Endothelial cell (in vitro differentiated cells): ENCODE results near the gene GPC2. TPM values are rescaled to one million over a fixed set of nuclear protein-coding genes. Genes with fewer than 3 reads are reported as not detected.

Experiments used
- DNase-seq: peaks from one replicate; pipeline ENCODE4 v3.0.0; 2021; ENCODE audit warnings: low spot score
- H3K27ac Mint-ChIP-seq: one replicate; pipeline ENCODE4 v1.8.0; 2021; ENCODE audit warnings: mixed read lengths, inconsistent platforms; ENCODE audit not compliant: unreplicated experiment
- H3K27me3 Mint-ChIP-seq: one replicate; pipeline ENCODE4 v1.8.0; 2021; ENCODE audit warnings: mild to moderate bottlenecking, moderate library complexity, mixed read lengths, inconsistent platforms; ENCODE audit not compliant: unreplicated experiment
- H3K36me3 Mint-ChIP-seq: one replicate; pipeline ENCODE4 v1.8.0; 2021; ENCODE audit warnings: mild to moderate bottlenecking, low read depth, mixed read lengths, inconsistent platforms; ENCODE audit not compliant: unreplicated experiment
- H3K4me1 Mint-ChIP-seq: one replicate; pipeline ENCODE4 v1.8.0; 2021; ENCODE audit warnings: mild to moderate bottlenecking, mixed read lengths, inconsistent platforms; ENCODE audit not compliant: unreplicated experiment
- H3K4me3 Mint-ChIP-seq: one replicate; pipeline ENCODE4 v1.8.0; 2021; ENCODE audit warnings: mild to moderate bottlenecking, mixed read lengths, inconsistent platforms; ENCODE audit not compliant: unreplicated experiment
- H3K9me3 Mint-ChIP-seq: one replicate; pipeline ENCODE4 v1.8.0; 2021; ENCODE audit warnings: mixed read lengths, inconsistent platforms; ENCODE audit not compliant: unreplicated experiment
- CTCF ChIP-seq: fragments of 200-600 bp; sonication (generic); IDR thresholded peaks from one replicate; pipeline ENCODE4 v1.5.0; 2021; ENCODE audit warnings: antibody characterized with exemption; ENCODE audit not compliant: unreplicated experiment
- total RNA-seq: library from RNA; stranded (reverse); fragmentation: NEBNext Ultra II Directional; extraction: Animal tissue kit (Norgen Biotek cat#: 25700); gene quantifications from one replicate; pipeline ENCODE4 v1.2.1, GENCODE V29; 2021; ENCODE audit not compliant: unreplicated experiment

GPC2 gene
- total RNA-seq, 1 donor from 2014 or later = 27.2 TPM

DNA sequence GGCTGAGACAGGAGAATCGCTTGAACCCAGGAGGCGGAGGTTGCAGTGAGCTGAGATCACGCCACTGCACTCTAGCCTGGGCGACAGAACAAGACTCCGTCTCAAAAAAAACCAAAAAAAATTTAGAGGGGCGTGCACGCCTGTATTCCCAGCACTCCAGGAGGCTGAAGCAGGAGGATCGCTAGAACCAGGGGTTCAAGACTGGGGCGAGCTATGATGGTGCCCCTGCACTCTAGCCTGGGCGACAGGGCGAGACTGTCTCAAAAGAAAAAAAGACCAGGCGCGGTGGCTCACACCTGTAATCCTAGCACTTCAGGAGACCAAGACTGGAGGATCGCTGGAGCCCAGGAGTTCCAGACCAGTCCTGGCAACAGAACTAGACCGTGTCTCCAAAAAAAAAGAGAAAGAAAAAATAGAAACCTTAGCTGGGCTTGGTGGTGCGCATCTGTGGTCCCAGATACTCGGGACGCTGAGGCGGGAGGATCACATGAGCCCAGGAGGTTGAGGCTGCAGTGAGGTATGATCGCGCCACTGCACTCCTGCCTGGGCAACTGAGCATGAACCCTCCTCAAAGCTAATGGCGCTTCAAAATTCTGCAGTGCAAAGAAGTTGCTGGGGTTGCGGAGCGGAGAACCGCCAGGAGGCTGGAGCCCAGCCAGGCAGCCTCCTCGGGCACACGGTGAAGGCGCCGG, 50.8 kb downstream of the GPC2 start:
- H3K4me1 Mint-ChIP-seq = peaks cover 19% of the 10 kb centered on the region
- H3K27ac Mint-ChIP-seq = peak overlapping the region; percentile 97
- peak overlapping the region; percentile 99 for H3K4me3 Mint-ChIP-seq
- TF ChIP-seq CTCF = no peak
- DNase-seq = no peak
- peaks cover 8% of the 10 kb centered on the region for H3K36me3 Mint-ChIP-seq
- no peaks in the 10 kb centered on the region for H3K9me3 Mint-ChIP-seq
- peaks cover 6% of the 10 kb centered on the region for H3K27me3 Mint-ChIP-seq

DNA sequence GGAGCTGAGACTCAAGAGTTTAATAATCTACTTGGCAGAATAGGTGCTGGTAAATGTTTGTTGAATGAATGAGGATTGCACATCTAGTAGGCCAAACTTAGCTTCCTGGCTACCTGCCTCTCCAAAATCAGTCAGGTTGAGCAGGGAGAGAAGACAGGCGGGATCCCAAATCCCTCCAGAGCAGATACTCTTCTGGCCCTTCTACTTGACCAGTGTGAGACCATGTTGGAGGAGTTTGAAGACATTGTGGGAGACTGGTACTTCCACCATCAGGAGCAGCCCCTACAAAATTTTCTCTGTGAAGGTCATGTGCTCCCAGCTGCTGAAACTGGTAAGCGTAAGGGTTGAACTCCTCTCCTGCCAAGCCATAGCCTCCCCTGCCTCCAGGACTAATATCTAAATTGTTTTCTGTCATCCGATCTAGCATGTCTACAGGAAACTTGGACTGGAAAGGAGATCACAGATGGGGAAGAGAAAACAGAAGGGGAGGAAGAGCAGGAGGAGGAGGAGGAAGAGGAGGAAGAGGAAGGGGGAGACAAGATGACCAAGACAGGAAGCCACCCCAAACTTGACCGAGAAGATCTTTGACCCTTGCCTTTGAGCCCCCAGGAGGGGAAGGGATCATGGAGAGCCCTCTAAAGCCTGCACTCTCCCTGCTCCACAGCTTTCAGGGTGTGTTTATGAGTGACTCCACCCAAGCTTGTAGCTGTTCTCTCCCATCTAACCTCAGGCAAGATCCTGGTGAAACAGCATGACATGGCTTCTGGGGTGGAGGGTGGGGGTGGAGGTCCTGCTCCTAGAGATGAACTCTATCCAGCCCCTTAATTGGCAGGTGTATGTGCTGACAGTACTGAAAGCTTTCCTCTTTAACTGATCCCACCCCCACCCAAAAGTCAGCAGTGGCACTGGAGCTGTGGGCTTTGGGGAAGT, 52.6 kb downstream of the GPC2 start:
- Mint-ChIP-seq H3K9me3 (no peaks in the 10 kb centered on the region), H3K4me1 (peaks cover 30% of the 10 kb centered on the region), H3K27ac (peak overlapping the region; percentile 9), H3K4me3 (no peak overlapping the region), H3K36me3 (peaks cover 8% of the 10 kb centered on the region), H3K27me3 (peaks cover 6% of the 10 kb centered on the region)
- DNase-seq = no peak
- TF ChIP-seq CTCF = no peak

DNA sequence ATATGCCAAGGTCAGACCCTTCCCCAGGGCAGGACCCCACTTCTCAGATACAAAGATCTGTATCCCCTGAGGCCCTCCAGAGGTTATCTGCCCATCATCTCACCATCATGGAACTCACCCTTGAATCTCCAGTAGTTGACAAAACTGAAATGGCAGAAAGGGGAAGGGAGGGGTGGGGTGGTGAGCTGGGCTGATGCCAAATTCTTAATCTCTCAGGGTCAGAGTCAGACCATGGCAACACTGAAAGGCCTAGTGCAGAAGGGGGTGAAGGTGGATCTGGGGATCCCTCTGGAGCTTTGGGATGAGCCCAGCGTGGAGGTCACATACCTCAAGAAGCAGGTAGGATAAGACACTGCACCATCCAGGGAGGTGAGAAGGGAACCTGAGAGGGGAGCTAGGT, 54.6 kb downstream of the GPC2 start:
- peaks cover 8% of the 10 kb centered on the region for H3K36me3 Mint-ChIP-seq
- H3K4me1 Mint-ChIP-seq = peaks cover 39% of the 10 kb centered on the region
- no peak for DNase-seq
- H3K4me3 Mint-ChIP-seq = no peak overlapping the region
- H3K9me3 Mint-ChIP-seq = no peaks in the 10 kb centered on the region
- no peak for TF ChIP-seq CTCF
- no peak overlapping the region for H3K27ac Mint-ChIP-seq
- peaks cover 6% of the 10 kb centered on the region for H3K27me3 Mint-ChIP-seq

GRCh38 chr7:100122067-100122466, 55.1 kb downstream of the GPC2 start:
- H3K36me3 Mint-ChIP-seq = peaks cover 8% of the 10 kb centered on the region
- DNase-seq = no peak
- H3K4me3 Mint-ChIP-seq = no peak overlapping the region
- H3K27me3 Mint-ChIP-seq = peaks cover 6% of the 10 kb centered on the region
- H3K9me3 Mint-ChIP-seq = no peaks in the 10 kb centered on the region
- no peak for TF ChIP-seq CTCF
- no peak overlapping the region for H3K27ac Mint-ChIP-seq
- peaks cover 39% of the 10 kb centered on the region for H3K4me1 Mint-ChIP-seq

DNA sequence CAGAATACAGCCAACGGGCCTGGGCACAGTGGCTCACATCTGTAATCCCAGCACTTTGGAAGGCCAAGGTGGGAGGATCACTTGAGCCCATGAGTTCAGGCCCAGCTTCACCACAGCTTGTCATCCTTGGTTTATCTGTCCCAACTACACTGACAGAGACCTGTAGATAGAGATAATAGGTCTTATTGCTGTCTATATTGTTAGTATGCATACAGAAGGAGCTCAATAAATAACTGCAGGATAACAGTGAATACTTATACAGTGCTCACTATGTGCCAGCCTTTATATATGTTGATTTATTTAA, 56.5 kb downstream of the GPC2 start:
- H3K36me3 Mint-ChIP-seq = peaks cover 13% of the 10 kb centered on the region
- H3K4me1 Mint-ChIP-seq = peaks cover 31% of the 10 kb centered on the region
- H3K27me3 Mint-ChIP-seq = peaks cover 9% of the 10 kb centered on the region
- peak overlapping the region; percentile 96 for H3K27ac Mint-ChIP-seq
- no peaks in the 10 kb centered on the region for H3K9me3 Mint-ChIP-seq
- DNase-seq = no peak
- TF ChIP-seq CTCF = no peak
- H3K4me3 Mint-ChIP-seq = peak overlapping the region; percentile 99
